Activated CD8-positive, alpha-beta memory T cell treated with anti-CD3 and anti-CD28 coated beads for 48 hours (primary cell): Measurements from ENCODE around the gene BANF2.

Experiments
- DNase-seq, 3 experiments: peaks; one replicate each; pipeline ENCODE4 v3.0.0-alpha.2; 2020; ENCODE audit warnings: low read depth in 2 of 3, low spot score in 2 of 3

Gene BANF2

DNA sequence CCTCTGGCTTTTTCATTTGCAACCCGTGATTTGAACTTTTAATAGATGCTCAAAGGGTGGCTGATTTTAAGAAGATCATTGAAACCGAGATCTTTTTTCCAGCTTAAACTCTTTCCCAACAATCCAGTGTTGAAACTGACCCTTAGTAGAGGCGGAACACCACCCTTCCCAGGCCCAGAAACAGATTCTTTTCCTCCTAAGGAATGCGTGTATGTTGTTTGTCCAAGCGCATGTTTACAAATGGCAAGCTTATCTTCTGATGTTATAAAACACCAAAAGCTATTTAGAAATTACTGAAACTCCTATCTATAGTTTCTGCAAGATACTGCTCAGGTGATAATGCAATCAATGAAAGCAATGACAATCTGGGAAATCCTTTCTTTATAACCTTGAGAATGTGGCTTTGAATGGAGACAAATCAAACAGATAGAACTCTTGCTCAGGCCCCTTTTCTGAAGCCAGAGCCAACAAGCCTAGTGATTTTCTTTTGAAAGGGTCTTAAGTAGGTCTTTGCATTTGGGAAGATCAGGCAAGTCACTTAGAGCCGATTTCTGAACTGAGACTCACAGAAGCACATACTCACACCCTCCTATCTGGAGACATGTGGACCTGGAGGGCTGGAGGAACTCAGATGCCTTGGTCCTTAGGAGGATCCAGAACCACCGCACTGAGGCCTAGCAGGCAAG is 9.1 kb downstream of the BANF2 start:
- DNase-seq: no peak

DNA sequence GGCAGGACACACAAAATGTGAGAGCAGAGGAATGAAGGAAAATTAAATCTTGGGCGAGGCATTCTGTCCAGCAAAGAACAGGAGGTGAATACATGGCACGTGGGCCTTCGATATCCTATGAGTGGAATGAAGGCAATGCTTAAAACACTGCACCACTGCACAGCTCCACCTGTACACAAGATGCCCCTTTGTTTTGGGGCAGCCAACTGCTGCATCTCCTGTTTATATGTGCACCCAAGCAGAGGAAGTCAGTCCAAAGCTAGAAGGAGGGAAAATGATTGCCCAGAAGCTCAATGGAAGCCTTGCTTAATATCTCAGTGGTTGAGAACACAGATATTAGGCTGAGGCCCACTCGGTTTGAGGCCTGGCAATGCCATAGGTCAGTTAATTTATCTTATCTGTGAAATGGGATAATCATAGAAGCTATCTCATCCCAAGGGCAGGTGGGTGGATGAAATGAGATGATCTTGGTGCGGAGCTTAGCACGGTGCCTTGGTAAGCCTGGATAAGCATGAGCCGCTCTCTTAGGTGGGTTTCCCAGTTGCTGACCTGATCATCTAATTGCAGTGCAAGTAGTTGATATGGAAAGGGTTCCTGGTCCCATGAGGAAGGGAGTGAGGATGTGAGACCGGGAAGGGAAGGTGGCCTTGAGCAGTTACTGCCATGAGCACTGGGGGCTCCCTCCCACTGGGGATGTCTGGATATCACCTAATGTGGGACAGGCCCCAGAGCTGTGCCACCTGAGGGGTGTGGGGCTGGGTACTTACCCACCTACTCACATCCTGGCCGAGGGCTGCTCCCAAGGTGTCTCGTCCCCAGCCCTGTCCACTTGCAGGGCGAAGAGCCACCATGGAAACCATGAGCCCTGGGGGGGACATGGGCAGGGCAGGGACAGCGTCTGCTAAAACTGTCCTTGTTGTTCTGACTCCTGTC is 9.9 kb downstream of the BANF2 start:
- no peak for DNase-seq

- no peak for DNase-seq
Observed at GRCh38 chr20:17710379-17711266, 10.9 kb downstream of the BANF2 start.

- DNase-seq: no peak
Observed at GRCh38 chr20:17711267-17711627, 11.5 kb downstream of the BANF2 start.

DNA sequence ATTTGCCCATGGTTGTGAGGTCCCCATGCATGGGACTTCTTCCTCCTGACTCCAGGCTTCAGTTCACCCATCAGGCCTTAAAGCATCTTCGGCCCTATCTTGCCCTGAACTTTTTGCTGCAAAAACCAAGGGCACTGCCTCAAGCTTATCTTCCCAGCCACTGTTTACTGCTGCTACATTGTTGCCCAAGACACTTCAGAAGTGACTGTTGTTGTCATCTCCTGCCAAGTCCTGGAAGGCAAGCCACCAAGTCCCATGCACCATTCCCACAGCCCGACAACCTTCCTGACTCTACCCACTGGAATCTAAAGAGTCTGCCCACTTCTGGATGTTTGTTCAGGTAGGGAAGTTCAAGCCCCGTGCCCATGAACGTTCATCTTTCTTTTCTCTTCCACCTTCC is 12.4 kb downstream of the BANF2 start:
- DNase-seq: no peak

GRCh38 chr20:17712708-17713107 is 12.9 kb downstream of the BANF2 start:
- no peak for DNase-seq

DNA sequence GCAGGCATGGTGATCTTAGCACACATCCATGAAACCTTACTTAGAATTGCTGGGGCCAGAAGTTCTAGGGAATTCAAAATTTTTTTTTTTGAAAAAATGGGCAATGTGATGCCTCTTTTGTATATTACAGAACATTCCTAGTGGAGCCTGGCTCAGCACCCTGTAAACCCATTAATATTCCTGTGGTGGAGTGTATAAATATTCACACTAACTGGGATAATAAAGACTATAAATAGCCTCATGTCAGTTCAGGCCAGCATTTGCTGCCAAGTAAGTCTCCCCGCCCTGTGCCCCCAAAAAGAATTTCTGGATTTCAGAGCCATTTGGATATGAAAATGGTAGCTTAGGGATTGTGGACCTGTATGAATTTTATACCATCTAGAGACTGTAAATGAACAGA is 14.8 kb downstream of the BANF2 start:
- DNase-seq: no peak

DNA sequence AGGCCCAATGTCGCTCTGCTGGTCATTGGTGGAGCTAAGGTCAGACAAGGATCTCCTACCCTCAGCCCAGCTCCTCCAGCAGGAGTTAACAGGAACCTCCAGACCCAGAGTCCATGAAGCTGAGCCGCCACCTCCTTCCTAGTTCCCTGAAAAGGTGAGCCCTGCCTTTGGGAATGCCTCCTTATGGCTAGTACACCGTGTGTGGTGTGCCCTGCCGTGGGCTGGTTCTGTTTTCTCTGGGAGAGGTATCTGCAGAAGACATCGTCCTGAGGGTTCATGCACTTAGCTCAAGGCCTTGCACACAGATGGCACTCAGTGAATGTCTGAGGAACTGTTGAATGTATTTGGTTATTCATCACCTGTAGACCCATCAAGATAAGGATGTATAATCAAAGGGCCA is 15.3 kb downstream of the BANF2 start:
- no peak for DNase-seq

GRCh38 chr20:17716331-17716730 is 16.6 kb downstream of the BANF2 start:
- no peak for DNase-seq

DNA sequence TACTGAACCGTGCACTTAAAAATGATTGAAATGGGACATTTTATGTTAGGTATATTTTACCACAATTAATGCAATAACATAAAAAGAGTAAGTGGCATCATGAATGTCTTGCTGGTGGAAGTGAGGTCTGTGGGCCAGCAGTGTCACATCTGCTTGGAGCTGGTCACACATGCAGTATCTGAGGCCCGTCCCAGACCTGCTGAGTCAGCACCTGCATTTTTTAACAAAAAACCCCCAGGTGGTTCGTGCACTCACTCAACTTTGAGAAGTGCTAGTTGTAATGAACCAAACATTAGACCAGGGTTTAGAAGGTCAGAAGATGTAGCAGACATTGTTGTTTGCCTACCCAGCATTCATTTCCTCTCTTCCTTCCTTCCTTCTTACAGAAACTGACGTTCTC is 21.0 kb downstream of the BANF2 start:
- no peak for DNase-seq

GRCh38 chr20:17721802-17722486 is 22.2 kb downstream of the BANF2 start:
- no peak for DNase-seq

DNA sequence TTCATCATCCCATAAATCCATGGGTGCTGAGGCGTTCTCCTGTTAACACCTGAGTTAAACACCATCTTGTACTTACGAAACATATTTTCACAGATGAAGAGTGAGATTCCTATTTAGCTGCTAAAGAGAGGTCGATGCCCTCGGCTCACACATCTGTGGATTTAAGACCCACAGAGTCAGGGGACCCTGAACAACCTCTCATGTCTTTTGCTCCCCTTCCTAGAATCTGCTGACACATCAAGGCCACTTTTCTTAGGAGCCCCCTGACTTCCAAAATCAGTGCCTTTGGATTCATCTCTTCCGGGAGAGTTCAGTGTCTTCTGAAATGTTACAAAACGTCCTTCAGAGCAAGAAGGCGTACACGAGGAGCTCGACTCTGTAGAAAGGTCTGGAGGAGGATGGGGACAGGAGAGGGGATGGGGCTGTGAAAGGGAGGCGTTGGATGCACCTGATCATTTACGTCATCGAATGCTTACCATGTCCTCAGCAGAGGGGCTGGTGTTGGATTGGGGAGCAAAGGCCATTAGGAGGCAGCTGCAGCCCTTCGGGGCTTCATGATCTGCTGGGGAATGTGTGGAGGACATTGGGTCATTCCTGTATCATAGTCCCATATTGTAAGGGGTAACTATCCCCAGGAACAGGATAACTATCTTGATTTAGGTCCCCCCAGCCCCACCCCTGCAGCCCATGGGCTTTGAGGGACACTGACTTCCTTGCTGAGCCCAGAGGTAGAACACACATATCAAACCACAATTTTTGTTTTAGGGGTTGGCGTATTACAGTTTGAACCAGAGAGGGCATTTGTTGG is 22.9 kb downstream of the BANF2 start:
- no peak for DNase-seq

DNA sequence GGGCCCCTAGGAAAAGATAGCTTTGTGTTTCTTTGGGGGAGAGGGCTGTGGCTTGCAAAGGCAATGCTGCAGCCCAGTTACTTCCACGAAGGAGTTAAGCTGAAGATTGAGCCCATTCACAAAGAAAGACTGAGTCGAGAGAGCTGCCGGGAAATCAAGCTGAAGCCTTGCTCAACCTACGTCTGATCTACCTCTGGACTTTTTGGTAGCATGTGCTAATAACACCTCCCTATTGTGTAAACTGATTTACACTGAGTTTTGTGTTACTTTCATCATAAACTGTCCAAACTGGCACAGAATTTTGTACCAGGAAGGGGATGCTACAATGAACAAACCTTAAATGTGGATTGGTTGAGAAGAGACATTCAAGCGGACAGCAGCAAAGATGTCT is 23.5 kb downstream of the BANF2 start:
- no peak for DNase-seq

- DNase-seq: no peak
Observed at GRCh38 chr20:17725094-17725835, 25.5 kb downstream of the BANF2 start.

GRCh38 chr20:17726902-17727301 is 27.1 kb downstream of the BANF2 start:
- DNase-seq: no peak

DNA sequence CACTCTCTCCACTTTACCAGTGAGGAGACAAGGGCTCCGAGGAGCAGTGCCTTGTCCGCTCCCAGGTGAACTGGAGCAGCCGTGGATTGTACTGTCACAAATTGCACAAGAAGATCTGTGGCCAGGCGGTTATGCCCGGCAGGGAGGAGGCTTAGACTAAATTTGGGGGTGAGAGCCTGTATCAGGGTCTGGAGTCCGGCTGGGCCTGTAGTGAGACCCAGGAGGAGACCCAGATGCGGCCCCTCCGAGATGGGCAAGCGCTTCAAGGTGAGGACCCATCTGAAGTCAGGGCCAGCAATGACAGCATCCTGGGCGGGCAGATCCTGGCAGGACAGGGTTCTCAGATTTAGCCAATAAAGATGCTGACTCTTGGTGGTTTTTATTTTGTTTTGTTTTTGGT is 27.6 kb downstream of the BANF2 start:
- DNase-seq: no peak

GRCh38 chr20:17728074-17728473 is 28.3 kb downstream of the BANF2 start:
- DNase-seq: no peak

DNA sequence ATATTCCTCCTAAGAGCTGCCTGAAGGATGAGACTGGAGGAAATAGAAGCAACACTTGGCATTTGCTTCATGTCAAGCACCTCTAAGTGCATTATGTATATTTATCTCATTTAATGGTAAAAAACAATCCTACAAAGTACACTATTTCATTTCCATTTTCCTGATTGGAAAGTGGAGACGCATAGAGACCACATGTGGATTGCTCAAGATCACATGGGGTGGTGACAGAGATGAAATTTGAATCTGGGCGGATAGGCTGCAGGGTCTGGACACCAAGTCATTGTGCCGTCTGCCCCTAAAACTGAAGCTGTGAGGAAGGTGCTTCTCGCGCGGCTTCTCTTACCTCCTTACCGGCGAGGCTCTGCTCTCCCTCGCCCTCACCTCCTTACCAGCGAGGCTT is 30.3 kb downstream of the BANF2 start:
- DNase-seq: no peak

DNA sequence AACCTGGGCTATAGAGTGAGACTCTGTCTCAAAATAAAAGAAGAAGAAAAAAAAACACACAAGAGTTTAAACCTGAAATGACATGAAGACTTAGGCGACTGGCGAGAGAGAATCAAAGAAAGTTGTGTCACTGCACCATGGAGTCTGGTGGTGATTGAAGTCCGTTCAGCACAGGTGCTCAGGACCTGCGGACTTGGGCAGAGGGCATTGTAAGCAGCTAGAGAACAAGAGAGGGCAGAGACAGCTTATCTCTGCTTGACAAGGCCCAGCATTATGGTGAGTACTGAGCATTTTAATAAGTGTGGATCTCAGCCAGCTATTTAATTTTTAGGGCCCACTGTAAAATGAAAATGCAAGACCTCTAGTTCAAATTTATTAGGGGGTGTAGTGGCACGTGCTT is 31.5 kb downstream of the BANF2 start:
- DNase-seq: no peak
